MM.1S (cell line): Measurements from ENCODE around the gene C1QTNF4.

Experiments
- DNase-seq: peaks from one replicate; pipeline ENCODE4 v3.0.0-alpha.2; 2015
- H2AFZ ChIP-seq: fragments of 300-600 bp; sonication (generic); 2 replicates; pipeline ENCODE4 v1.6.0; 2016; ENCODE audit warnings: antibody characterized with exemption, low read length
- H3F3A ChIP-seq: fragments of 300-600 bp; sonication (generic); 2 replicates; pipeline ENCODE4 v1.6.1; 2016; ENCODE audit warnings: mild to moderate bottlenecking, antibody characterized with exemption, low read length, moderate library complexity, mixed read lengths; ENCODE audit not compliant: insufficient read depth
- H3K27ac ChIP-seq: fragments of 300-600 bp; sonication (generic); 2 replicates; pipeline ENCODE4 v1.5.1; 2016; ENCODE audit warnings: mild to moderate bottlenecking, low read length
- H3K27me3 ChIP-seq: fragments of 300-600 bp; sonication (generic); replicated peaks from 2 replicates; pipeline ENCODE4 v1.6.0; 2016; ENCODE audit warnings: low read length; ENCODE audit not compliant: insufficient read depth
- H3K36me3 ChIP-seq: fragments of 300-600 bp; sonication (generic); replicated peaks from 2 replicates; pipeline ENCODE4 v1.6.1; 2016; ENCODE audit warnings: mild to moderate bottlenecking, low read length, mixed read lengths; ENCODE audit not compliant: insufficient read depth
- H3K4me1 ChIP-seq: fragments of 300-600 bp; sonication (generic); 2 replicates; pipeline ENCODE4 v1.6.1; 2016; ENCODE audit warnings: low read length, mixed read lengths
- H3K4me2 ChIP-seq: fragments of 300-600 bp; sonication (generic); 2 replicates; pipeline ENCODE4 v1.6.0; 2016; ENCODE audit warnings: low read depth, low read length
- H3K4me3 ChIP-seq: fragments of 300-600 bp; sonication (generic); 2 replicates; pipeline ENCODE4 v1.5.1; 2016; ENCODE audit warnings: low read length, mixed read lengths
- H3K79me2 ChIP-seq: fragments of 300-600 bp; sonication (generic); 2 replicates; pipeline ENCODE4 v1.6.1; 2016; ENCODE audit warnings: mixed run types, low read length, mixed read lengths
- H3K9ac ChIP-seq: fragments of 300-600 bp; sonication (generic); 2 replicates; pipeline ENCODE4 v1.6.1; 2016; ENCODE audit warnings: low read length, mixed read lengths
- H3K9me2 ChIP-seq: fragments of 300-600 bp; sonication (generic); replicated peaks from 2 replicates; pipeline ENCODE4 v1.6.1; 2016; ENCODE audit warnings: mild to moderate bottlenecking, low read length, mixed read lengths; ENCODE audit not compliant: insufficient read depth
- H3K9me3 ChIP-seq: fragments of 300-600 bp; sonication (generic); replicated peaks from 2 replicates; pipeline ENCODE4 v1.6.1; 2016; ENCODE audit warnings: mild to moderate bottlenecking, low read length, mixed read lengths; ENCODE audit not compliant: insufficient read depth
- H4K20me1 ChIP-seq: fragments of 300-600 bp; sonication (generic); 2 replicates; pipeline ENCODE4 v1.6.1; 2016; ENCODE audit warnings: mild to moderate bottlenecking, low read length, moderate library complexity, mixed read lengths; ENCODE audit not compliant: insufficient read depth
- CTCF ChIP-seq: fragments of 300-600 bp; sonication (generic); IDR thresholded peaks from 2 replicates; pipeline ENCODE4 v1.5.1; 2016; ENCODE audit warnings: antibody characterized with exemption, low read length, mixed read lengths
- EZH2 ChIP-seq: fragments of 300-600 bp; sonication (generic); optimal IDR thresholded peaks from 2 replicates; pipeline ENCODE3; 2017; ENCODE audit warnings: low read depth, mild to moderate bottlenecking, antibody characterized with exemption, low read length, mixed read lengths
- EZH2phosphoT487 ChIP-seq: fragments of 300-600 bp; sonication (generic); IDR thresholded peaks from 2 replicates; pipeline ENCODE4 v1.6.1; 2018; ENCODE audit warnings: antibody characterized with exemption, low read length

C1QTNF4 gene

GRCh38 chr11:47631473-47631872 lies 37.3 kb upstream of the C1QTNF4 start:
- no peak overlapping the region for H3K27ac ChIP-seq
- no peak overlapping the region for H3K4me3 ChIP-seq
- no peak overlapping the region for H3K9ac ChIP-seq
- H3K9me3 ChIP-seq: no peaks in the 10 kb centered on the region
- no peak for TF ChIP-seq EZH2phosphoT487
- TF ChIP-seq CTCF: no peak
- no peak for TF ChIP-seq EZH2
- H3K4me1 ChIP-seq: no peaks in the 10 kb centered on the region
- peaks cover 13% of the 10 kb centered on the region; the same call in 1 of the 2 replicates for H3K36me3 ChIP-seq
- no peaks in the 10 kb centered on the region for H3K9me2 ChIP-seq
- H3K79me2 ChIP-seq: no peaks in the 10 kb centered on the region
- H3F3A ChIP-seq: peaks cover 2% of the 10 kb centered on the region; the same call in 1 of the 2 replicates
- H3K4me2 ChIP-seq: no peak overlapping the region
- H2AFZ ChIP-seq: no peak overlapping the region
- H3K27me3 ChIP-seq: no peaks in the 10 kb centered on the region
- no peaks in the 10 kb centered on the region for H4K20me1 ChIP-seq
- no peak for DNase-seq

- Histone ChIP-seq H3K36me3 (peaks cover 8% of the 10 kb centered on the region; the same call in 1 of the 2 replicates), H3K9me3 (no peaks in the 10 kb centered on the region), H3K9ac (no peak overlapping the region), H3K9me2 (no peaks in the 10 kb centered on the region), H3K79me2 (no peaks in the 10 kb centered on the region), H3K4me3 (no peak overlapping the region), H2AFZ (no peak overlapping the region), H3K27me3 (no peaks in the 10 kb centered on the region), H4K20me1 (no peaks in the 10 kb centered on the region), H3F3A (peaks cover 2% of the 10 kb centered on the region; the same call in 1 of the 2 replicates), H3K4me2 (no peak overlapping the region), H3K4me1 (no peaks in the 10 kb centered on the region), H3K27ac (no peak overlapping the region)
- TF ChIP-seq CTCF: no peak
- TF ChIP-seq EZH2phosphoT487: no peak
- no peak for TF ChIP-seq EZH2
- no peak for DNase-seq
These were observed 33.8 kb upstream of the C1QTNF4 start for GRCh38 chr11:47628026-47628425.

- H3K9me2 ChIP-seq: no peaks in the 10 kb centered on the region
- no peaks in the 10 kb centered on the region for H3K9me3 ChIP-seq
- H3K36me3 ChIP-seq: peaks cover 8% of the 10 kb centered on the region; the same call in 1 of the 2 replicates
- no peak overlapping the region for H2AFZ ChIP-seq
- no peak overlapping the region for H3K27ac ChIP-seq
- no peak for DNase-seq
- no peaks in the 10 kb centered on the region for H3F3A ChIP-seq
- no peaks in the 10 kb centered on the region for H4K20me1 ChIP-seq
- TF ChIP-seq CTCF (no peak), EZH2 (no peak), EZH2phosphoT487 (no peak)
- no peak overlapping the region for H3K4me2 ChIP-seq
- H3K4me3 ChIP-seq: no peak overlapping the region
- no peaks in the 10 kb centered on the region for H3K79me2 ChIP-seq
- no peaks in the 10 kb centered on the region for H3K27me3 ChIP-seq
- H3K9ac ChIP-seq: no peak overlapping the region
- no peaks in the 10 kb centered on the region for H3K4me1 ChIP-seq
These were observed 32.0 kb upstream of the C1QTNF4 start for GRCh38 chr11:47626234-47626633.
